NT2/D1 (cell line): ENCODE measurements around the gene METTL22.

Experiments
- SUZ12 ChIP-seq: IDR thresholded peaks from 2 replicates; pipeline ENCODE4 v1.6.1; 2011; ENCODE audit not compliant: insufficient read length, insufficient read depth; ENCODE audit errors: extremely low read depth
- YY1 ChIP-seq: IDR thresholded peaks from 2 replicates; pipeline ENCODE4 v1.6.1; 2011; ENCODE audit not compliant: insufficient read length, insufficient read depth
- ZNF274 ChIP-seq: IDR thresholded peaks from 2 replicates; pipeline ENCODE4 v1.6.1; 2011; ENCODE audit warnings: mild to moderate bottlenecking, low read depth, low read length

GRCh38 chr16:8649829-8650554, 28.5 kb downstream of the METTL22 start:
- TF ChIP-seq YY1: no peak
- no peak for TF ChIP-seq ZNF274
- no peak for TF ChIP-seq SUZ12
